ENCODE measurements around the gene MXI1.

DNA sequence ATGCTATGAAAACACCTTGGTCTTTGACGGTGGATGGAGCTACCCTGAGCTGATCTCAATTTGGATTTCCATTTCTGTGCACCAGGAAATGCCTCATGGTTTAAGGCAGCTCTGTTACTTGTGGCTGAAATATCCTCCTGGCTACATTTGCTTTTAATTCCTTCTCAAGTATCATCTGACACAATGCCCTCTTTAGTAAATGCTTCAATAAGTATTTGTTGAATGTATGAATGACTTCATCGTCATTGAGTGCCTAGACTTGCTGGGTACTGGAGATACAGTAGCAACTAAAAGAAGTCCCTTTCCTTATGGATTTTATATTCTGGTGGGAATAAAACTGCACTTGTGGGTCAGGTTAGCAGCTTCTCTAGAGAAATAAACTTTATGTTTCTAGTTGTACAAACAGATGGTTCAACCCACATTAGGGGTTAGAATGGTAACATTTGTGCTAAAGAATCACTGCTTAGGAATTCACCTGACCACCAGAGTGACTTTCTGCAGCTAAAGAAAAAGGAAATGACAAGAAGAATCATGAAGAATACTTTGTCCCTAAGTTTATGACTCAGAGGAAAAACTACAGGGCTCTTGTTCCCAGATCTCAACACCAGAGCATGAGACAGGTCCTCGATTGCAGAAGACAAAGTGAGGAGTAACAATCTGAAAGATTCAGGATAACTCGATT lies 119.1 kb downstream of the MXI1 start:
- TF ChIP-seq CTCF (conservative IDR thresholded peaks at IDR 0.05), result no peak
- TF ChIP-seq ZFX (IDR thresholded peaks at IDR 0.05), result no peak
